A673 (cell line): ENCODE results near the gene SOX5. TPM values are rescaled to one million over a fixed set of nuclear protein-coding genes. Genes with fewer than 3 reads are reported as not detected.

Experiments used
- BruUV-seq: library from RNA; stranded (reverse); fragments of 400-500 nt; replicated peaks from 2 replicates; lab custom pipeline; 2021; lab: Mats Ljungman, UMichigan
- CTCF ChIA-PET: fragments of 300-600 bp; sonication (Branson Sonifier 250); formaldehyde crosslinking; loops from one replicate; lab custom pipeline; 2022; ENCODE audit warnings: antibody characterized with exemption; lab: Charles Lee
- POLR2A ChIA-PET: fragments of 300-600 bp; sonication (Branson Sonifier 250); formaldehyde crosslinking; loops from one replicate; lab custom pipeline; 2022; ENCODE audit warnings: antibody characterized with exemption; ENCODE audit not compliant: low non-redundant PET; lab: Charles Lee
- DNase-seq: peaks from one replicate; pipeline ENCODE4 v3.0.0-alpha.2; 2015; ENCODE audit warnings: low spot score
- H3K27ac ChIP-seq: fragments of 200-600 bp; sonication (generic); 2 replicates; pipeline ENCODE4 v1.5.1; 2016; ENCODE audit warnings: mixed run types, low read depth, mild to moderate bottlenecking, mixed read lengths, antibody characterized with exemption, low read length; ENCODE audit not compliant: poor library complexity, severe bottlenecking
- H3K27me3 ChIP-seq: fragments of 200-600 bp; sonication (generic); replicated peaks from 2 replicates; pipeline ENCODE4 v1.6.1; 2017; ENCODE audit warnings: mixed run types, low read depth, mild to moderate bottlenecking, mixed read lengths, antibody characterized with exemption, low read length; ENCODE audit not compliant: insufficient read depth, poor library complexity
- H3K36me3 ChIP-seq: fragments of 200-600 bp; sonication (generic); 2 replicates; pipeline ENCODE4 v1.6.1; 2016; ENCODE audit warnings: mixed run types, mild to moderate bottlenecking, mixed read lengths, antibody characterized with exemption, low read length; ENCODE audit not compliant: insufficient read depth, poor library complexity, severe bottlenecking
- H3K4me1 ChIP-seq: fragments of 200-600 bp; sonication (generic); 2 replicates; pipeline ENCODE4 v1.6.1; 2017; ENCODE audit warnings: mixed run types, mild to moderate bottlenecking, mixed read lengths, antibody characterized with exemption, low read length; ENCODE audit not compliant: insufficient read depth, poor library complexity, severe bottlenecking
- H3K4me3 ChIP-seq: fragments of 200-600 bp; sonication (generic); 2 replicates; pipeline ENCODE4 v1.5.1; 2016; ENCODE audit warnings: low read depth, mixed run types, mild to moderate bottlenecking, mixed read lengths, low read length; ENCODE audit not compliant: poor library complexity, severe bottlenecking
- H3K9me3 ChIP-seq: fragments of 200-600 bp; sonication (generic); 2 replicates; pipeline ENCODE4 v1.6.1; 2016; ENCODE audit warnings: mixed run types, low read depth, mild to moderate bottlenecking, mixed read lengths, antibody characterized with exemption, low read length; ENCODE audit not compliant: poor library complexity, severe bottlenecking
- CTCF ChIP-seq: fragments of 300-800, 200-600 bp; sonication (generic); conservative IDR thresholded peaks from 2 replicates; pipeline ENCODE4 v1.5.1; 2017; ENCODE audit warnings: low read depth, mild to moderate bottlenecking, antibody characterized with exemption, low read length, moderate library complexity, mixed read lengths
- EZH2 ChIP-seq: fragments of 200-600 bp; sonication (generic); IDR thresholded peaks from 2 replicates; pipeline ENCODE4 v1.6.1; 2017; ENCODE audit warnings: borderline replicate concordance, low read depth, mild to moderate bottlenecking, mixed read lengths, antibody characterized with exemption, low read length; ENCODE audit not compliant: poor library complexity, severe bottlenecking
- intact Hi-C: fragments of 100-400 bp; cut with micrococcal nuclease; formaldehyde crosslinking; loops from one replicate; pipeline ENCODE4 v1.10.0; 2022; ENCODE audit not compliant: unreplicated experiment
- total RNA-seq: library from RNA; stranded (reverse); gene quantifications from 2 replicates; pipeline ENCODE4 v1.2.3, GENCODE V29; 2021

SOX5 gene
- total RNA-seq, 1 experiment from 2014 or later: 11.9 TPM

DNA sequence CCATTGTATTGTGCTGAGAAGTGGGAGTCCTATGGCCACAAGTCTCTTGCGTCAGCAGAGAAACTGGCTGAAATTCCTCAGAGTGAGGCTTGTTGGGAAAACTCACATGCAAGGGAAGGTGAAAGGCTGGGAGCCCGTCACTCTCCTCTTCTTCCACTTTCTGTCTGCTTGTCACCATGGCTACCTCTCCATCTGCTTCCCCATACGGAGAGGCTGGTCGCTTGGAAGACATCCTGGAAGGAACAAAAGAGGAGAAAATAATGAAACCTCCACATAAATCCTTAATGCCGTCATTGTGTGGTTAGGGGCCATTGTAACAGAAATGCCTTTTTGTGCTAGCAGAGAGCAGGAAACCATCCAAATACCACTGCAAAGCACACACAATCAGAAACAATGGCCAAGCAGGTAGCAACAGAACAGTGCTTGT lies 53.7 kb downstream of the SOX5 start:
- no TSS peak for BruUV-seq

DNA sequence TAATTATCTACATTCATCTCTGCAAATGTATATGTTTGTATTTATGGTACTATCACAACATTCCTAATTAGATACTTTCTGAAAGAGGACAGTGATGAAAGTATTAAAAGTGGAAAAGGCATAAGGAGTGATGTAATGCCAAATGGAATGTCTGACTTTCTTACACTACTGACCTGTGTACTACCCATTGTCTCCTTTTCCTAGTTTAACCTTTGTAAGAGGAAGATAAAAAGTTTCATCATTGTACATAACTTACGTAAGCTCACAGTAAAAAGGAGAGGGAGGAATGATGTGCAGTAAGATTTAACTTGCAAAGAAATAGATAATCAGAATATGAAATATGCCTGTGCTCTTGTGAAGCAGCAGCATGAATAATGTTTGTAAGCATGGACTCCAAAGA lies 55.9 kb downstream of the SOX5 start:
- CTCF ChIA-PET: no interaction called here
- Histone ChIP-seq H3K4me3 (no peak overlapping the region), H3K4me1 (no peaks in the 10 kb centered on the region), H3K27ac (no peak overlapping the region), H3K27me3 (no peaks in the 10 kb centered on the region), H3K36me3 (no peaks in the 10 kb centered on the region), H3K9me3 (no peaks in the 10 kb centered on the region)
- no TSS peak for BruUV-seq
- no peak for TF ChIP-seq CTCF
- POLR2A ChIA-PET: no interaction called here
- DNase-seq: no peak
- intact Hi-C loops: no loop called here

More for the DNA sequence above, 53.7 kb downstream of the SOX5 start:
- no peak for TF ChIP-seq CTCF
- TF ChIP-seq EZH2: no peak
- ChIA-PET POLR2A (no interaction called here), CTCF (no interaction called here)
- no peaks in the 10 kb centered on the region for H3K4me1 ChIP-seq
- intact Hi-C loops: no loop called here
- no peak for DNase-seq
- no peak overlapping the region for H3K27ac ChIP-seq
- no peaks in the 10 kb centered on the region for H3K36me3 ChIP-seq
- H3K27me3 ChIP-seq: no peaks in the 10 kb centered on the region
- H3K9me3 ChIP-seq: no peaks in the 10 kb centered on the region
- no peak overlapping the region for H3K4me3 ChIP-seq

- no peak for TF ChIP-seq CTCF
- no peak for TF ChIP-seq EZH2
- no peaks in the 10 kb centered on the region for H3K27me3 ChIP-seq
- ChIA-PET POLR2A (no interaction called here), CTCF (no interaction called here)
- intact Hi-C loops: no loop called here
- no peak for DNase-seq
- H3K4me3 ChIP-seq: no peak overlapping the region
- H3K36me3 ChIP-seq: no peaks in the 10 kb centered on the region
- no peaks in the 10 kb centered on the region for H3K9me3 ChIP-seq
- peaks cover 11% of the 10 kb centered on the region for H3K4me1 ChIP-seq
- H3K27ac ChIP-seq: no peak overlapping the region
- BruUV-seq: no TSS peak
These were observed 58.4 kb downstream of the SOX5 start for GRCh38 chr12:23891115-23891514.
